AG04450 (cell line): ENCODE measurements around the gene AGK. TPM values are rescaled to one million over a fixed set of nuclear protein-coding genes. Genes with fewer than 3 reads are reported as not detected.

Experiments
- CTCF ChIA-PET: fragments of 300-600, 350-600 bp; formaldehyde crosslinking; extraction: SDS; loops from one replicate; lab custom pipeline; 2022; ENCODE audit warnings: antibody characterized with exemption, inconsistent platforms; lab: Charles Lee
- POLR2A ChIA-PET: fragments of 350-600 bp; formaldehyde crosslinking; extraction: SDS; loops from one replicate; lab custom pipeline; 2021; ENCODE audit warnings: antibody characterized with exemption, inconsistent platforms; lab: Yijun Ruan, JAX
- DNase-seq: peaks from one replicate; pipeline ENCODE4 v3.0.0-alpha.2; 2011; ENCODE audit warnings: low read depth, low spot score
- H3K27ac ChIP-seq: one replicate; pipeline ENCODE4 v1.5.1; 2012; ENCODE audit warnings: low read depth, low read length, control low read depth
- H3K27me3 ChIP-seq: one replicate; pipeline ENCODE4 v1.6.0; 2012; ENCODE audit warnings: low read length; ENCODE audit not compliant: control insufficient read depth, insufficient read depth
- H3K4me3 ChIP-seq: 2 replicates; pipeline ENCODE4 v1.5.1; 2011; ENCODE audit warnings: mild to moderate bottlenecking, low read depth, low read length, control low read depth
- H3K9me3 ChIP-seq: 2 replicates; pipeline ENCODE4 v1.5.1; 2012; ENCODE audit warnings: low read length; ENCODE audit not compliant: control insufficient read depth, insufficient read depth
- CTCF ChIP-seq: IDR thresholded peaks from 2 replicates; pipeline ENCODE4 v1.5.1; 2011; ENCODE audit warnings: low read depth, low read length, control low read depth, inconsistent platforms
- polyA plus RNA-seq: library from polyadenylated mRNA; depleted of rRNA; stranded (reverse); fragments of >200 nt; gene quantifications from 2 replicates; pipeline ENCODE4 v1.2.3, GENCODE V29; 2011

AGK gene
- polyA plus RNA-seq, 1 experiment: 42.5 TPM

DNA sequence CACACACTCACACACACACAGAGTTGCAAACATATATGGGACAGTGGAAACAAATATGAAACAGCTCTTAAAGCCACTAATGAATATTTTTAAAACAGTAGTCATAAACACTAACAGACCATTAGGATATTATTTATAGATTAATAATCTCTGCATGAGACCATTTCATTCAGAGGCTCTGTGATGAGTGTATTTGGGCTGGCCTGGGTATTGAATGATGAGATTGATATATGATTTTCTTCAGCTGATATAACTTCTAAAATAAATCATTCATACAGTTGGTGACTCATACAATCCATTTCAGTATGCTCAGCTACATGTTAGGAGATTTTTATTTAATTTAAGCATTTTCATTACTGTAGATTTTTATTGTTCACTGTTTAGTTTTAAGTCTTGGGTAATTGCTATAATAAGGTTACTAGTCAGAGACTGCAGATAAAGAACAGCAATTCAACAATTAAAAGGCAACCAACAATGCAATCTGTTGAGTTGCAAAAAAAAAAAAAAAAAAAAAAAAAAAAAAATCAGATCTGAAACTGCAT, 25.2 kb upstream of the AGK start:
- DNase-seq: no peak
- Histone ChIP-seq H3K4me3 (no peak overlapping the region), H3K27me3 (no peaks in the 10 kb centered on the region), H3K9me3 (no peaks in the 10 kb centered on the region), H3K27ac (no peak overlapping the region)
- TF ChIP-seq CTCF: no peak
- CTCF ChIA-PET: interaction anchor here (0.9 to 1.0 kb wide), 2 partner anchors 124 to 128 kb away, joined by 3 read pairs; no protein-coding TSS in a partner anchor
- POLR2A ChIA-PET: no interaction called here

DNA sequence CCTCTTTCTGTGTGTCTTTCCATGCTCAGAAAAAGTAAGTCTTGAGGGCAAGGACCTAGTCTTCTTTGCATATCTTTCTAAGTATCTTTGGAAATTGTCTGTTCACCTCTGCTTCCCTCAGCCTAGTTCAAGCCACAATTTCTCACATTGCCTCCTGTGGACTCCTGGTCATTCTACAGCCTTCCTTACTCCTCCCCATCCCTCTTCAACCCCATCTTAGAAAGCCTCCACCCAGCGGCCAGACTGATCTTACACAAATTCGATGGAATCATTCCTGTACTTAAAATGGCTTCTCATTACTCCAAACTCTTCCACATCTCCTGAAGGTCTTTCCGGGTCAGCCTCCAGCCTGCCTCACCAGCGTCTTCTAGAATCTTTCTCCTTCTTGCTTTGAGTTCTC, 24.1 kb upstream of the AGK start:
- DNase-seq: no peak
- POLR2A ChIA-PET: no interaction called here

GRCh38 chr7:141528399-141528798, 22.8 kb upstream of the AGK start:
- Histone ChIP-seq H3K4me3 (no peak overlapping the region), H3K27me3 (no peaks in the 10 kb centered on the region), H3K9me3 (no peaks in the 10 kb centered on the region), H3K27ac (no peak overlapping the region)
- CTCF ChIA-PET: interaction anchor here (0.8 kb wide), 1 partner anchor 121 kb away, joined by 3 read pairs; no protein-coding TSS in a partner anchor
- DNase-seq: no peak
- no peak for TF ChIP-seq CTCF
- POLR2A ChIA-PET: no interaction called here

More for the DNA sequence above, 24.1 kb upstream of the AGK start:
- Histone ChIP-seq H3K9me3 (no peaks in the 10 kb centered on the region), H3K27me3 (no peaks in the 10 kb centered on the region), H3K4me3 (no peak overlapping the region), H3K27ac (no peak overlapping the region)
- CTCF ChIA-PET: no interaction called here
- TF ChIP-seq CTCF: no peak

DNA sequence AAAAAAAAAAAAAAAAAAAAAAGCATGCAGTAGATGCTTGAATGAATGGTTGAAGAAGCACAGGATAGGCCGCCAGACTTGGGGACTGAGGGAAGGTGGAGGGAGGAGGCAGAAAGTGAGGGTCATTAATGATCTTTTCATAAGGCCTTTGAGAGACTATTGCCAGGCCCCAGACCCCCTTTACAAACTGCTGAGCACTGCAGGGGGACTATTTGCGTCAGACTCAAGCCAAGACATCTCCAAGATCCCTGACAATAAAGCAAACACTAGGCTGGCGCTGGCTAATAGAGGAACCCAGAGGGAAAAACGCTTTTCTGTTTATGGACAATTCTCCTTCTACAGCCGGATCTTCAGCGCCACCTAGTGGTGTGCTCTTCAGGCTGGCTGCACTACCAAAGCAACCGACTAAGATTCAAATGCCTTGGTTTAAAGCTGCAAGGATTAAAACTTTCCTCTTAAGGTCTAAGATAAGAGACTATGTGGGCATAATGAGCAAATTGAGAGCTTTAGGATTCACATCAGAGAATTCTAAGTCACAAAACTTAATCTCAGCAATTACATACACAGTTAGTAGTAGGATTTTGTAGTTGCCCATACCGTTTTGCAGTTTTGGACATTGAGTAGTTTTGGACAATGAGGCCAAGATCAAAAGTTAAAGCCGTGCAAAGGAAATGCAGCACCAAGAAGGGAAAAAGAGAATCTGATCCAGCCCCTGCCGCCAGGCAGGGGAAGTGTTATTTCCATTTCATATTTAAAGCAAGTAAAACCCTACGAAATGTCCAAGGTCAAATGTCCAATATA, 17.9 kb upstream of the AGK start:
- peak; percentile 55 for DNase-seq
- no peaks in the 10 kb centered on the region for H3K27me3 ChIP-seq
- peak; percentile 99 for TF ChIP-seq CTCF
- CTCF ChIA-PET: interaction anchor here (0.5 to 4.5 kb wide), 66 partner anchors 9 to 1055 kb away, joined by 3 to 69 read pairs (median 4); partner anchors contain the start of genes AGK, BRAF, MRPS33 and SSBP1
- H3K9me3 ChIP-seq: no peaks in the 10 kb centered on the region
- POLR2A ChIA-PET: interaction anchor here (0.6 kb wide), 1 partner anchor 18 kb away, joined by 3 read pairs; the partner anchor contains the start of gene AGK
- no peak overlapping the region for H3K27ac ChIP-seq
- H3K4me3 ChIP-seq: no peak overlapping the region
